ENCODE results near the gene PCGF5.

Gene PCGF5

DNA sequence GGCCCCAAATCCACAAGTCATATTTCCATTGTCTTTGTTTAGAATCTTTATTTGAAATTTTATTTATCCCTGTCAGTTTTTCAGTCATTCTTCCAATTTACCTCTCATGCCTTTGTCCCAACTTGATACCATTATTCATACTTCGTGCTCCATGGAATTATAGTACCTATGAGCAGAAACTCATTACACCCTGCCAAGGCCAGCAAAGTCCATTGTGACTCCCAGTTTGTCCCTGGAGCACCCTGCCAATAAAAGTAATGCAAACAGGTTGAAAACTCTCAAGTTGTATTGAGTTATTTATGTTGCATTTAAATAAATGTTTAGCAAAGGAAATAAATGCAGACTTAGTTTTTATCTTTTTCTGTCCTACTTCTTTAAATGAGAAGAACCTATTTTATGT is 19.3 kb downstream of the PCGF5 start:
- DNase-seq (ENCODE audit: low spot score), result no peak
- TF ChIP-seq, protein P1, sequence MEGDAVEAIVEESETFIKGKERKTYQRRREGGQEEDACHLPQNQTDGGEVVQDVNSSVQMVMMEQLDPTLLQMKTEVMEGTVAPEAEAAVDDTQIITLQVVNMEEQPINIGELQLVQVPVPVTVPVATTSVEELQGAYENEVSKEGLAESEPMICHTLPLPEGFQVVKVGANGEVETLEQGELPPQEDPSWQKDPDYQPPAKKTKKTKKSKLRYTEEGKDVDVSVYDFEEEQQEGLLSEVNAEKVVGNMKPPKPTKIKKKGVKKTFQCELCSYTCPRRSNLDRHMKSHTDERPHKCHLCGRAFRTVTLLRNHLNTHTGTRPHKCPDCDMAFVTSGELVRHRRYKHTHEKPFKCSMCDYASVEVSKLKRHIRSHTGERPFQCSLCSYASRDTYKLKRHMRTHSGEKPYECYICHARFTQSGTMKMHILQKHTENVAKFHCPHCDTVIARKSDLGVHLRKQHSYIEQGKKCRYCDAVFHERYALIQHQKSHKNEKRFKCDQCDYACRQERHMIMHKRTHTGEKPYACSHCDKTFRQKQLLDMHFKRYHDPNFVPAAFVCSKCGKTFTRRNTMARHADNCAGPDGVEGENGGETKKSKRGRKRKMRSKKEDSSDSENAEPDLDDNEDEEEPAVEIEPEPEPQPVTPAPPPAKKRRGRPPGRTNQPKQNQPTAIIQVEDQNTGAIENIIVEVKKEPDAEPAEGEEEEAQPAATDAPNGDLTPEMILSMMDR (IDR thresholded peaks at IDR 0.05; ENCODE audit: poor library complexity, severe bottlenecking), result no peak

DNA sequence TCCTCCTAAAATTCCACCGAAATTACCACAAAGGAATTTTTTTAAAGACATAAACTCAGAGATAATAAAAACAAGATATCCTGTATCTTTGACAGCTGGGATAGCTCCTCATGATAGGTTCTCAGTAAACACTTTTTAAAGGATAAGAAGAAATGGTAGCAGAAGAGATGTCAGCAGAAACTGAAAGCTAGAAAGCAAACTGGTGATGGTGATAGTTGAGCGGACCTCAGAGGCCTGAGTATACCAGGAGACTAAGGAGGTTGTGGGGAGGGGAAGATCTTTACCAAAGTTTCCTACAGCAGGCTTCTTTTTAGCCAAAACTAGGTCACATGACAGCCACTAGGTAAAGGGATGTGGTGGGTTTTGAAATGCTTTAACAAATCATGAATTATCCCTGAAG is 22.5 kb downstream of the PCGF5 start:
- Histone ChIP-seq H3K4me3 (ENCODE audit: severe bottlenecking) (no peak overlapping the region), H3K27me3 (ENCODE audit: insufficient read depth, poor library complexity, severe bottlenecking) (no peaks in the 10 kb centered on the region), H3K36me3 (ENCODE audit: low read depth) (no peaks in the 10 kb centered on the region; the same call in 1 of the 2 replicates), H3K9me3 (ENCODE audit: severe bottlenecking) (no peaks in the 10 kb centered on the region), H3K4me1 (ENCODE audit: insufficient read depth, poor library complexity, severe bottlenecking) (no peaks in the 10 kb centered on the region), H3K27ac (ENCODE audit: poor library complexity, severe bottlenecking) (no peak overlapping the region)
- DNase-seq (ENCODE audit: low spot score) (no peak), ATAC-seq (ENCODE audit: low read depth) (no peak)
- TF ChIP-seq, protein P1 (IDR thresholded peaks at IDR 0.05; ENCODE audit: poor library complexity, severe bottlenecking), result no peak

More for the DNA sequence above, 19.3 kb downstream of the PCGF5 start:
- Histone ChIP-seq H3K4me1 (ENCODE audit: insufficient read depth, poor library complexity, severe bottlenecking) (no peaks in the 10 kb centered on the region), H3K36me3 (ENCODE audit: low read depth) (no peaks in the 10 kb centered on the region; the same call in 1 of the 2 replicates), H3K4me3 (ENCODE audit: severe bottlenecking) (no peak overlapping the region), H3K9me3 (ENCODE audit: severe bottlenecking) (no peaks in the 10 kb centered on the region), H3K27ac (ENCODE audit: poor library complexity, severe bottlenecking) (no peak overlapping the region), H3K27me3 (ENCODE audit: insufficient read depth, poor library complexity, severe bottlenecking) (no peaks in the 10 kb centered on the region)
- no peak for ATAC-seq (ENCODE audit: low read depth)

DNA sequence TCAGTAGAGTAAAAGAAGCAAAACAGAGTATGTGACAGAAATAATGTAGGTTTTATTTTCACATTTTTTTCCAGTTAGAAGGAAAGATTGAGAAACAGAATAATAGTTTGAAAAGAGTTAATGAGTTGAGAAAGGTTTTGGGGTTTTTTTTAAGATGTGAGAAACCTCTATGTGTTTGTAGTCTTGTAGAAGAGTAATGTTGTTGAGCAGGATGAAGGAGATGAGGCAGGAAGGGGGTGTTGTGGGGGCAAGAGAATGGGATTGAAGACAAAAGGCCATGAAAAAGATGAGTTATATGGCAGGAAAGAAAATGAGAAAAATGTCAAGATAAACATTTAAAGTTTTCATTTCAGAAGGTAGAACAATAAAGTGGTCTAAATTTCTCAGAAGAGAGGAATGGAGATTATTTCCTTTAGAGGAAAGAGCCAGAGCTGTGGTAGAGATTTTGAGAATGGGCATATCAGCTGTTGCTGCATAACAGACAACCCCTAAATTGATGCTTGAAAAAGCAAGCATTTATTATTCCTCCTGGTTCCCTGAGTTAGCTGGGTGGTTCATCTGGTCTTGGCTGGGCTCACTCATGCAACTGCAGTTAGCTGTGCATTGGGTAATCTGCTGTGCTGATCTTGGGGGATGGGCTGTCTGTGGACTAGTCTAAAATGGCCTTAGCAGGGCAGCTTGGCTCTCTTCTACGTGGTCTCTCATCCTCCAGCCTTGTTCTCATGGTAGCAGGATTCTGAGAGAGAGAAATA is 27.1 kb downstream of the PCGF5 start:
- H3K4me1 ChIP-seq (ENCODE audit: insufficient read depth, poor library complexity, severe bottlenecking), result no peaks in the 10 kb centered on the region
- H3K36me3 ChIP-seq (ENCODE audit: low read depth), result peaks cover 13% of the 10 kb centered on the region
- H3K4me3 ChIP-seq (ENCODE audit: severe bottlenecking), result no peak overlapping the region
- TF ChIP-seq, protein P1 (IDR thresholded peaks at IDR 0.05; ENCODE audit: poor library complexity, severe bottlenecking), result no peak
- DNase-seq (ENCODE audit: low spot score), result no peak
- H3K27ac ChIP-seq (ENCODE audit: poor library complexity, severe bottlenecking), result no peak overlapping the region
- H3K27me3 ChIP-seq (ENCODE audit: insufficient read depth, poor library complexity, severe bottlenecking), result no peaks in the 10 kb centered on the region
- no peaks in the 10 kb centered on the region for H3K9me3 ChIP-seq (ENCODE audit: severe bottlenecking)
- ATAC-seq (ENCODE audit: low read depth), result no peak

DNA sequence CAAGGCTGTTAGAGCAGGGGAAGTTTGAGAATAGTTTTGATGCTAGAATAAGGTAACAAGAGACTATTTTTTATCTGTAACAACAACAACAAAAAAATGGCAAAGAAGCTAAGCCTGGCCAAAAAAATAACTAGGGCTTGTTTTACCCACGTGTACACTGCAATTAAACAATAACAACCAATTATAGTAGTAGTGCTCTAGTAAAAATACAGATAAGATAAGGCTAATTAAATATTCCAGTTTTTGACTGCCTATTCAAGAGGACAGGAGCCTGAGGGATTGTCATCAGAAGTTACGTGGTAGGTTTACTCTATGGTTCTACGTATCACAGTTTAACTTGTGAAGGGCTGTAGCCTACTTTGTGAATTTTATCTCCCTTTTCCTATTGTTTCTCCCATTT is 29.2 kb downstream of the PCGF5 start:
- TF ChIP-seq, protein P1 (IDR thresholded peaks at IDR 0.05; ENCODE audit: poor library complexity, severe bottlenecking), result no peak
- Histone ChIP-seq H3K27me3 (ENCODE audit: insufficient read depth, poor library complexity, severe bottlenecking) (no peaks in the 10 kb centered on the region), H3K9me3 (ENCODE audit: severe bottlenecking) (no peaks in the 10 kb centered on the region), H3K36me3 (ENCODE audit: low read depth) (peaks cover 14% of the 10 kb centered on the region), H3K4me1 (ENCODE audit: insufficient read depth, poor library complexity, severe bottlenecking) (no peaks in the 10 kb centered on the region), H3K4me3 (ENCODE audit: severe bottlenecking) (no peak overlapping the region), H3K27ac (ENCODE audit: poor library complexity, severe bottlenecking) (no peak overlapping the region)
- DNase-seq (ENCODE audit: low spot score), result no peak
- no peak for ATAC-seq (ENCODE audit: low read depth)

DNA sequence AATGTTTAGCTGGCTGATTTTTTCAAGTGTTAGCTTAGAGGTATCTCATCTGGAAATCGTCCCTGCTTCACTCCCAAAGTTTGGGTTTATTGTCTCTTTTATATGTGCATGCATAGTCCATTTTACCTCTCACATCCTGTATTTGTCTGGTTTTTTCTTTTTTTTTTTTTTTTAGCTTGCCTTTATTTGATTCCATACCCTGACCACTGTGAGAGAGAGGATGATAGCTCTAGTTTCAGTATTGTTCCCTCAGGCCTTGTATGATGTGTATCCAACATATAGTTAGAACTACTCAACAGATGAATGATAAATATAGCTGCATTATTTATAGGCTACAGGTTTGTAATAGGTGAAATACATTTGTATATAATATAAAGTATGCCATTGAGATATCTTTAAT is 29.9 kb downstream of the PCGF5 start:
- ATAC-seq (ENCODE audit: low read depth), result no peak
- no peaks in the 10 kb centered on the region for H3K4me1 ChIP-seq (ENCODE audit: insufficient read depth, poor library complexity, severe bottlenecking)
- DNase-seq (ENCODE audit: low spot score), result no peak
- H3K9me3 ChIP-seq (ENCODE audit: severe bottlenecking), result no peaks in the 10 kb centered on the region
- H3K27me3 ChIP-seq (ENCODE audit: insufficient read depth, poor library complexity, severe bottlenecking), result no peaks in the 10 kb centered on the region
- H3K36me3 ChIP-seq (ENCODE audit: low read depth), result peaks cover 14% of the 10 kb centered on the region
- no peak overlapping the region for H3K4me3 ChIP-seq (ENCODE audit: severe bottlenecking)
- no peak overlapping the region for H3K27ac ChIP-seq (ENCODE audit: poor library complexity, severe bottlenecking)
- TF ChIP-seq, protein P1 (IDR thresholded peaks at IDR 0.05; ENCODE audit: poor library complexity, severe bottlenecking), result no peak
